Liver (tissue), 3 donors: ENCODE measurements around the gene CHRM2.

ENCODE experiments used
- EGR1 ChIP-seq, 2 donors: IDR thresholded peaks; 2 replicates each; pipeline ENCODE4 v1.6.1; 2016 to 2018; ENCODE audit warnings: antibody characterized with exemption in 2 of 2, low read depth in 2 of 2
- FOXA1 ChIP-seq: IDR thresholded peaks from 2 replicates; pipeline ENCODE4 v1.6.1; 2016; ENCODE audit warnings: antibody characterized with exemption
- HNF4A ChIP-seq, 2 donors: conservative IDR thresholded peaks; 2 replicates each; pipeline ENCODE4 v1.6.1; 2016; ENCODE audit warnings: antibody characterized with exemption in 2 of 2, mild to moderate bottlenecking in 2 of 2
- JUND ChIP-seq, 2 donors: IDR thresholded peaks; 2 replicates each; pipeline ENCODE4 v1.6.1; 2016; ENCODE audit warnings: antibody characterized with exemption in 2 of 2
- RAD21 ChIP-seq, 2 donors: IDR thresholded peaks; 2 replicates each; pipeline ENCODE4 v1.6.1; 2016; ENCODE audit warnings: antibody characterized with exemption in 2 of 2, mild to moderate bottlenecking in 2 of 2
- RXRA ChIP-seq, 2 donors: IDR thresholded peaks; 2 replicates each; pipeline ENCODE4 v1.6.1; 2017 to 2018; ENCODE audit warnings: antibody characterized with exemption in 2 of 2, mild to moderate bottlenecking in 1 of 2
- SP1 ChIP-seq: IDR thresholded peaks from 2 replicates; pipeline ENCODE4 v1.6.1; 2018; ENCODE audit warnings: antibody characterized with exemption, mild to moderate bottlenecking
- TAF1 ChIP-seq: conservative IDR thresholded peaks from 2 replicates; pipeline ENCODE4 v1.6.1; 2016; ENCODE audit warnings: antibody characterized with exemption, mild to moderate bottlenecking
- YY1 ChIP-seq: IDR thresholded peaks from 2 replicates; pipeline ENCODE4 v1.6.1; 2016; ENCODE audit warnings: antibody characterized with exemption, mild to moderate bottlenecking
- TF ChIP-seq, protein P1 (sequence below): fragments of 150-350 bp; IDR thresholded peaks from 2 replicates; pipeline ENCODE4 v1.5.1; 2017; ENCODE audit warnings: improper control_type of control experiment, low read depth, low read length; ENCODE audit not compliant: missing input control
- TF ChIP-seq, protein P2 (sequence below): IDR thresholded peaks from 2 replicates; pipeline ENCODE4 v1.6.1; 2016; ENCODE audit warnings: antibody characterized with exemption
- TF ChIP-seq, protein P3 (sequence below): IDR thresholded peaks from 2 replicates; pipeline ENCODE4 v1.6.1; 2016; ENCODE audit warnings: antibody characterized with exemption
- TF ChIP-seq, protein P4 (sequence below): IDR thresholded peaks from 2 replicates; pipeline ENCODE4 v1.6.1; 2016; ENCODE audit warnings: antibody characterized with exemption
- TF ChIP-seq, protein P5 (sequence below): IDR thresholded peaks from 2 replicates; pipeline ENCODE4 v1.6.1; 2016; ENCODE audit warnings: antibody characterized with exemption, mild to moderate bottlenecking
- donor health status: healthy.
- donor health status: healthy.

DNA sequence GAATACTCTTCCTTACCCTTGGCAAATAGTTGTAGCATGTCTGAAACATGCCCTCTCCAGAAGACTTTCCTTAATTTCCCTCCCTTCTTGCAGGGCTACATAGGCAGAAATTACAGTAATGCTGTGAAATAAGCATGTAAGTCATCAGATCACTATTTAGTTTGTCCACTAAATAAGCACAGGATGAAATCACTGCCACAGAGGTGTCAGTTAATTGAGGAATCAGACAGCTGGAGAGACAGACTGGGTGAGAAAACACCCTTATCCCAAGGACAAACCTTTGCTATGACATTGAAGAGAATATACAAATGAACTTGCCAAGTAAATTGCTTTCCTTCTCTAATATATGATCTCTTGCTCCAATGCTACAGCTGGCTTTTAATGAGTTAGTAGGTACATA lies 129.3 kb downstream of the CHRM2 start:
- TF ChIP-seq, protein P1, sequence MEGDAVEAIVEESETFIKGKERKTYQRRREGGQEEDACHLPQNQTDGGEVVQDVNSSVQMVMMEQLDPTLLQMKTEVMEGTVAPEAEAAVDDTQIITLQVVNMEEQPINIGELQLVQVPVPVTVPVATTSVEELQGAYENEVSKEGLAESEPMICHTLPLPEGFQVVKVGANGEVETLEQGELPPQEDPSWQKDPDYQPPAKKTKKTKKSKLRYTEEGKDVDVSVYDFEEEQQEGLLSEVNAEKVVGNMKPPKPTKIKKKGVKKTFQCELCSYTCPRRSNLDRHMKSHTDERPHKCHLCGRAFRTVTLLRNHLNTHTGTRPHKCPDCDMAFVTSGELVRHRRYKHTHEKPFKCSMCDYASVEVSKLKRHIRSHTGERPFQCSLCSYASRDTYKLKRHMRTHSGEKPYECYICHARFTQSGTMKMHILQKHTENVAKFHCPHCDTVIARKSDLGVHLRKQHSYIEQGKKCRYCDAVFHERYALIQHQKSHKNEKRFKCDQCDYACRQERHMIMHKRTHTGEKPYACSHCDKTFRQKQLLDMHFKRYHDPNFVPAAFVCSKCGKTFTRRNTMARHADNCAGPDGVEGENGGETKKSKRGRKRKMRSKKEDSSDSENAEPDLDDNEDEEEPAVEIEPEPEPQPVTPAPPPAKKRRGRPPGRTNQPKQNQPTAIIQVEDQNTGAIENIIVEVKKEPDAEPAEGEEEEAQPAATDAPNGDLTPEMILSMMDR: no peak
- TF ChIP-seq TAF1 (no peak), EGR1 (IDR thresholded peaks at IDR 0.05; ENCODE audit: low read depth in 2 of 2) (no peak), YY1 (no peak), SP1 (no peak), RXRA (IDR thresholded peaks at IDR 0.05) (no peak), JUND (IDR thresholded peaks at IDR 0.05) (no peak), HNF4A (conservative IDR thresholded peaks at IDR 0.05) (no peak), FOXA1 (no peak), RAD21 (IDR thresholded peaks at IDR 0.05) (no peak)
- TF ChIP-seq, protein P2, sequence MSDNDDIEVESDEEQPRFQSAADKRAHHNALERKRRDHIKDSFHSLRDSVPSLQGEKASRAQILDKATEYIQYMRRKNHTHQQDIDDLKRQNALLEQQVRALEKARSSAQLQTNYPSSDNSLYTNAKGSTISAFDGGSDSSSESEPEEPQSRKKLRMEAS: no peak
- TF ChIP-seq, protein P3, sequence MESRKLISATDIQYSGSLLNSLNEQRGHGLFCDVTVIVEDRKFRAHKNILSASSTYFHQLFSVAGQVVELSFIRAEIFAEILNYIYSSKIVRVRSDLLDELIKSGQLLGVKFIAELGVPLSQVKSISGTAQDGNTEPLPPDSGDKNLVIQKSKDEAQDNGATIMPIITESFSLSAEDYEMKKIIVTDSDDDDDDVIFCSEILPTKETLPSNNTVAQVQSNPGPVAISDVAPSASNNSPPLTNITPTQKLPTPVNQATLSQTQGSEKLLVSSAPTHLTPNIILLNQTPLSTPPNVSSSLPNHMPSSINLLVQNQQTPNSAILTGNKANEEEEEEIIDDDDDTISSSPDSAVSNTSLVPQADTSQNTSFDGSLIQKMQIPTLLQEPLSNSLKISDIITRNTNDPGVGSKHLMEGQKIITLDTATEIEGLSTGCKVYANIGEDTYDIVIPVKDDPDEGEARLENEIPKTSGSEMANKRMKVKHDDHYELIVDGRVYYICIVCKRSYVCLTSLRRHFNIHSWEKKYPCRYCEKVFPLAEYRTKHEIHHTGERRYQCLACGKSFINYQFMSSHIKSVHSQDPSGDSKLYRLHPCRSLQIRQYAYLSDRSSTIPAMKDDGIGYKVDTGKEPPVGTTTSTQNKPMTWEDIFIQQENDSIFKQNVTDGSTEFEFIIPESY: no peak
- TF ChIP-seq, protein P4, sequence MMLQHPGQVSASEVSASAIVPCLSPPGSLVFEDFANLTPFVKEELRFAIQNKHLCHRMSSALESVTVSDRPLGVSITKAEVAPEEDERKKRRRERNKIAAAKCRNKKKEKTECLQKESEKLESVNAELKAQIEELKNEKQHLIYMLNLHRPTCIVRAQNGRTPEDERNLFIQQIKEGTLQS: no peak
- TF ChIP-seq, protein P5, sequence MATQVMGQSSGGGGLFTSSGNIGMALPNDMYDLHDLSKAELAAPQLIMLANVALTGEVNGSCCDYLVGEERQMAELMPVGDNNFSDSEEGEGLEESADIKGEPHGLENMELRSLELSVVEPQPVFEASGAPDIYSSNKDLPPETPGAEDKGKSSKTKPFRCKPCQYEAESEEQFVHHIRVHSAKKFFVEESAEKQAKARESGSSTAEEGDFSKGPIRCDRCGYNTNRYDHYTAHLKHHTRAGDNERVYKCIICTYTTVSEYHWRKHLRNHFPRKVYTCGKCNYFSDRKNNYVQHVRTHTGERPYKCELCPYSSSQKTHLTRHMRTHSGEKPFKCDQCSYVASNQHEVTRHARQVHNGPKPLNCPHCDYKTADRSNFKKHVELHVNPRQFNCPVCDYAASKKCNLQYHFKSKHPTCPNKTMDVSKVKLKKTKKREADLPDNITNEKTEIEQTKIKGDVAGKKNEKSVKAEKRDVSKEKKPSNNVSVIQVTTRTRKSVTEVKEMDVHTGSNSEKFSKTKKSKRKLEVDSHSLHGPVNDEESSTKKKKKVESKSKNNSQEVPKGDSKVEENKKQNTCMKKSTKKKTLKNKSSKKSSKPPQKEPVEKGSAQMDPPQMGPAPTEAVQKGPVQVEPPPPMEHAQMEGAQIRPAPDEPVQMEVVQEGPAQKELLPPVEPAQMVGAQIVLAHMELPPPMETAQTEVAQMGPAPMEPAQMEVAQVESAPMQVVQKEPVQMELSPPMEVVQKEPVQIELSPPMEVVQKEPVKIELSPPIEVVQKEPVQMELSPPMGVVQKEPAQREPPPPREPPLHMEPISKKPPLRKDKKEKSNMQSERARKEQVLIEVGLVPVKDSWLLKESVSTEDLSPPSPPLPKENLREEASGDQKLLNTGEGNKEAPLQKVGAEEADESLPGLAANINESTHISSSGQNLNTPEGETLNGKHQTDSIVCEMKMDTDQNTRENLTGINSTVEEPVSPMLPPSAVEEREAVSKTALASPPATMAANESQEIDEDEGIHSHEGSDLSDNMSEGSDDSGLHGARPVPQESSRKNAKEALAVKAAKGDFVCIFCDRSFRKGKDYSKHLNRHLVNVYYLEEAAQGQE: no peak
